A673 (cell line): ENCODE data around the gene GPSM1. TPM values are rescaled to one million over a fixed set of nuclear protein-coding genes. Genes with fewer than 3 reads are reported as not detected.

Experiments used
- BruUV-seq: library from RNA; stranded (reverse); fragments of 400-500 nt; replicated peaks from 2 replicates; lab custom pipeline; 2021; lab: Mats Ljungman, UMichigan
- CTCF ChIA-PET: fragments of 300-600 bp; sonication (Branson Sonifier 250); formaldehyde crosslinking; loops from one replicate; lab custom pipeline; 2022; ENCODE audit warnings: antibody characterized with exemption; lab: Charles Lee
- POLR2A ChIA-PET: fragments of 300-600 bp; sonication (Branson Sonifier 250); formaldehyde crosslinking; loops from one replicate; lab custom pipeline; 2022; ENCODE audit warnings: antibody characterized with exemption; ENCODE audit not compliant: low non-redundant PET; lab: Charles Lee
- DNase-seq: peaks from one replicate; pipeline ENCODE4 v3.0.0-alpha.2; 2015; ENCODE audit warnings: low spot score
- H3K27ac ChIP-seq: fragments of 200-600 bp; sonication (generic); 2 replicates; pipeline ENCODE4 v1.5.1; 2016; ENCODE audit warnings: mixed run types, low read depth, mild to moderate bottlenecking, mixed read lengths, antibody characterized with exemption, low read length; ENCODE audit not compliant: poor library complexity, severe bottlenecking
- H3K27me3 ChIP-seq: fragments of 200-600 bp; sonication (generic); replicated peaks from 2 replicates; pipeline ENCODE4 v1.6.1; 2017; ENCODE audit warnings: mixed run types, low read depth, mild to moderate bottlenecking, mixed read lengths, antibody characterized with exemption, low read length; ENCODE audit not compliant: insufficient read depth, poor library complexity
- H3K36me3 ChIP-seq: fragments of 200-600 bp; sonication (generic); 2 replicates; pipeline ENCODE4 v1.6.1; 2016; ENCODE audit warnings: mixed run types, mild to moderate bottlenecking, mixed read lengths, antibody characterized with exemption, low read length; ENCODE audit not compliant: insufficient read depth, poor library complexity, severe bottlenecking
- H3K4me1 ChIP-seq: fragments of 200-600 bp; sonication (generic); 2 replicates; pipeline ENCODE4 v1.6.1; 2017; ENCODE audit warnings: mixed run types, mild to moderate bottlenecking, mixed read lengths, antibody characterized with exemption, low read length; ENCODE audit not compliant: insufficient read depth, poor library complexity, severe bottlenecking
- H3K4me3 ChIP-seq: fragments of 200-600 bp; sonication (generic); 2 replicates; pipeline ENCODE4 v1.5.1; 2016; ENCODE audit warnings: low read depth, mixed run types, mild to moderate bottlenecking, mixed read lengths, low read length; ENCODE audit not compliant: poor library complexity, severe bottlenecking
- H3K9me3 ChIP-seq: fragments of 200-600 bp; sonication (generic); 2 replicates; pipeline ENCODE4 v1.6.1; 2016; ENCODE audit warnings: mixed run types, low read depth, mild to moderate bottlenecking, mixed read lengths, antibody characterized with exemption, low read length; ENCODE audit not compliant: poor library complexity, severe bottlenecking
- CTCF ChIP-seq: fragments of 300-800, 200-600 bp; sonication (generic); conservative IDR thresholded peaks from 2 replicates; pipeline ENCODE4 v1.5.1; 2017; ENCODE audit warnings: low read depth, mild to moderate bottlenecking, antibody characterized with exemption, low read length, moderate library complexity, mixed read lengths
- EZH2 ChIP-seq: fragments of 200-600 bp; sonication (generic); IDR thresholded peaks from 2 replicates; pipeline ENCODE4 v1.6.1; 2017; ENCODE audit warnings: borderline replicate concordance, low read depth, mild to moderate bottlenecking, mixed read lengths, antibody characterized with exemption, low read length; ENCODE audit not compliant: poor library complexity, severe bottlenecking
- intact Hi-C: fragments of 100-400 bp; cut with micrococcal nuclease; formaldehyde crosslinking; loops from one replicate; pipeline ENCODE4 v1.10.0; 2022; ENCODE audit not compliant: unreplicated experiment
- total RNA-seq: library from RNA; stranded (reverse); gene quantifications from 2 replicates; pipeline ENCODE4 v1.2.3, GENCODE V29; 2021

GPSM1 gene
- total RNA-seq, 1 experiment from 2014 or later: 36.4 TPM

DNA sequence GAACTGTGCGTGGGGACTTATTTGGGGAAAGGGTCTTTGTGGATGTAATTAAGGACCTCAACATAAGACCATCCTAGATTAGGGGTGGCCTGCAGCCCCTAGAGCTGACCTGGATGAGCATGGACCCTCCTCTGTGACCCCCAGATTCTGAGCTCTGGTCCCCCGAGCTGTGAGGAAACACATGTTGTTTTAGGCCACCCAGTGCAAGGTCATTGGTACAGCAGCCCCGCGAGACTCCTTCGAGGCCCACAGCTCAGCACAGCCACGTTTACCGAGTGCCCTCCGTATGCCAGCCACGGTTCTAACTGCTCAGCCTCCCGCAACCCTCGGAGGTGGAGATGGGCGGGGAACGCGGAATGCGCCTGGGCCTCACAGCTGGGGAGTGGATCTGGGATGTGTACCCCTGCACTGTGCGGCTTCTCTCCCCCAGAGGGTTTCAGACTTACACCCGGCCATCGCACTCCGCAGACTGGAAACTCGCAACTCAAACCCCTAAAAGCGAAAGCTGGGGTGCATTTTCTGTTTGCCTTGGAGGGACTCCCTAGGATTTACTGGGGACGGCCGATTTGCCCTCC is 4.5 kb upstream of the GPSM1 start:
- Histone ChIP-seq H3K4me1 (peaks cover 12% of the 10 kb centered on the region), H3K27me3 (no peaks in the 10 kb centered on the region), H3K9me3 (peaks cover 4% of the 10 kb centered on the region), H3K27ac (no peak overlapping the region), H3K4me3 (no peak overlapping the region), H3K36me3 (no peaks in the 10 kb centered on the region)
- no peak for DNase-seq
- TF ChIP-seq CTCF (no peak), EZH2 (no peak)
- CTCF ChIA-PET: interaction anchor here (1.7 kb wide), 1 partner anchor 10 kb away, joined by 4 read pairs; no protein-coding TSS in a partner anchor
- intact Hi-C loops: no loop called here
- BruUV-seq: no TSS peak
- POLR2A ChIA-PET: no interaction called here

DNA sequence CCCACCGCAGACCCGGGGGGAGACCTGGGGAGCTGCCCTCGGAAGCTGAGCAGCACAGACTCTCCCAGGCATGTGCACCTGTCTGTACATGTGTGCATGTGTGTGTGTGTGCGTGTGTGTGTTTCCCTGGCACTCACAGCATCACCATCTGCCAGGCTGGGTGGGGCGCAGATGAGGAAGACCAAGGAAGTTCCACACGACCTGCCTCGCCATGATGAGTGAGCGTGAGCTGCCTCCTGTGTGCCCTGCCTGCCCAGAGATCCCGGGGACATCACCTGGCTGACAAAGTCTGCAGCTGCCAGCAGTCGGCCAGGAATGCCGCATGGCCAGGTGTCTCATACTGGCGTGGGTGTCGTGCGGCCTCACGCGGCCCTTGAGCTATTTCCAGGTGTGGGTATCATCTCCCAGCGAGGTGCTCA is 4.0 kb upstream of the GPSM1 start:
- Histone ChIP-seq H3K4me3 (no peak overlapping the region), H3K36me3 (no peaks in the 10 kb centered on the region), H3K27ac (no peak overlapping the region), H3K9me3 (peaks cover 4% of the 10 kb centered on the region), H3K27me3 (no peaks in the 10 kb centered on the region), H3K4me1 (peaks cover 17% of the 10 kb centered on the region)
- BruUV-seq: no TSS peak
- POLR2A ChIA-PET: no interaction called here
- intact Hi-C loops: no loop called here
- TF ChIP-seq EZH2 (no peak), CTCF (no peak)
- CTCF ChIA-PET: interaction anchor here (1.7 kb wide), 1 partner anchor 10 kb away, joined by 4 read pairs; no protein-coding TSS in a partner anchor
- no peak for DNase-seq

DNA sequence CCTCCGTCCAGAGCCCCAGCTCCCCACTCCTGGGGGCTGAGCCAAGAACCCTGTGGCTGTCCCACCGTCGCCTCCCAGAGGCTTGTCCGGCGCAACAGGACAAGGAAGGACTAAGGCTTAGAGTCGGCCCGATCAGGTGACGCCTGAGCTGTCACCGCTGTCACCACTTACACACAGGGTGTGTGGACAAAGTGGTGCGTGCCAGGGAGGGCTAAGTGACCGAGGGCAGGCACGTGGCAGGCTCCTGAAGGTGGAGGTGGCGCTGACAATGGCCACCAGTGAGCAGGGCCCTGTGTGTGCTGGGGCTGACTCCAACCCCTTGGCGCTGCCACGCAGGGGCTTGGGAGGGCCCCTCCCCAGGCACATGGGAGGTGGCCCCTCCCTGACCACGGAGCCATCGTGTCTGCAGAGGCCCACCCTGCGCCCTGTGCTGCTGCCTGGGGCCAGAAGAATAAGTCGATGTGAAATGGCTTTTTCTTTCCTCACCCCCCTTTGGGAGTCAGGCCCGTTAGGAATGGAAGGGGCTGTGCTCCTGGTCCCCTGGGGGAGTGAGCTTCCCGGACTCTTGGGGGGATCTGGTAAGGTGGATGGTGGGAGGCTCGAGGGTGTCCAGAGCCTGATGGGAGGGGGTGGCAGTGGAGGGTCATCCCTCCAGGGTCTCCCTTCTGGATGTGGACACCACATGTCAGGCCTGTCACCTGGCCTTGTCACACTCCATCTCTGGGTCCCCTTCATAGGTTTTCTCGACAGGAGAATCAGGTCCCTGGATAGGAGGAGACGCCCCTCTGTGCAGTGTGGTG is 2.6 kb upstream of the GPSM1 start:
- POLR2A ChIA-PET: interaction anchor here (0.6 kb wide), 1 partner anchor 112 kb away, joined by 6 read pairs; no protein-coding TSS in a partner anchor
- CTCF ChIA-PET: no interaction called here
- no TSS peak for BruUV-seq

More for the DNA sequence above, 2.6 kb upstream of the GPSM1 start:
- no peak overlapping the region for H3K4me3 ChIP-seq
- intact Hi-C loops: no loop called here
- no peaks in the 10 kb centered on the region for H3K36me3 ChIP-seq
- no peak for TF ChIP-seq CTCF
- TF ChIP-seq EZH2: no peak
- H3K27ac ChIP-seq: no peak overlapping the region
- DNase-seq: no peak
- peaks cover 25% of the 10 kb centered on the region for H3K4me1 ChIP-seq
- H3K27me3 ChIP-seq: no peaks in the 10 kb centered on the region
- H3K9me3 ChIP-seq: peaks cover 4% of the 10 kb centered on the region
